Neural crest cell (in vitro differentiated cells): ENCODE data around the gene CEACAM18. TPM values are rescaled to one million over a fixed set of nuclear protein-coding genes. Genes with fewer than 3 reads are reported as not detected.

Experiments
- DNase-seq: peaks from one replicate; pipeline ENCODE4 v3.0.0; 2021; ENCODE audit warnings: low read depth, mixed read lengths, low spot score
- H3K27ac Mint-ChIP-seq: one replicate; pipeline ENCODE4 v1.8.0; 2021; ENCODE audit warnings: mild to moderate bottlenecking, mixed read lengths; ENCODE audit not compliant: unreplicated experiment
- H3K27me3 Mint-ChIP-seq: 2 replicates; pipeline ENCODE4 v1.8.0; 2021; ENCODE audit warnings: low read depth, mild to moderate bottlenecking, mixed read lengths
- H3K36me3 Mint-ChIP-seq: 2 replicates; pipeline ENCODE4 v1.8.0; 2021; ENCODE audit warnings: low read depth, mild to moderate bottlenecking, mixed read lengths
- H3K4me1 Mint-ChIP-seq: 2 replicates; pipeline ENCODE4 v1.8.0; 2021; ENCODE audit warnings: mixed read lengths
- H3K4me3 Mint-ChIP-seq: one replicate; pipeline ENCODE4 v1.8.0; 2021; ENCODE audit warnings: mild to moderate bottlenecking, mixed read lengths
- H3K9me3 Mint-ChIP-seq: 2 replicates; pipeline ENCODE4 v1.8.0; 2021; ENCODE audit warnings: mixed read lengths
- CTCF ChIP-seq: fragments of 200-600 bp; sonication (generic); conservative IDR thresholded peaks from 2 replicates; pipeline ENCODE4 v1.5.0; 2021; ENCODE audit warnings: antibody characterized with exemption, mild to moderate bottlenecking
- total RNA-seq: library from RNA; stranded (reverse); gene quantifications from 2 replicates; pipeline ENCODE4 v1.2.1, GENCODE V29; 2021

Gene CEACAM18
- total RNA-seq, 1 donor from 2014 or later = not detected

GRCh38 chr19:51501594-51502263, 23.4 kb downstream of the CEACAM18 start, which contains the start of gene SIGLEC12:
SIGLEC12 (minus strand) TSS chr19:51501800; CDS start chr19:51501733, 67 bp downstream.
- no peak for DNase-seq
- H3K27me3 Mint-ChIP-seq = peaks cover 53% of the 10 kb centered on the region
- no peaks in the 10 kb centered on the region for H3K4me1 Mint-ChIP-seq
- H3K27ac Mint-ChIP-seq = no peak within 1 kb of the TSS
- TF ChIP-seq CTCF = no peak
- H3K36me3 Mint-ChIP-seq = no peaks in the 10 kb centered on the region
- H3K9me3 Mint-ChIP-seq = no peaks in the 10 kb centered on the region
- H3K4me3 Mint-ChIP-seq = no peak within 1 kb of the TSS

- no peak for DNase-seq
- peaks cover 50% of the 10 kb centered on the region for H3K27me3 Mint-ChIP-seq
- no peak for TF ChIP-seq CTCF
- no peak overlapping the region for H3K27ac Mint-ChIP-seq
- no peaks in the 10 kb centered on the region for H3K36me3 Mint-ChIP-seq
- no peak overlapping the region for H3K4me3 Mint-ChIP-seq
- H3K4me1 Mint-ChIP-seq = no peaks in the 10 kb centered on the region
- no peaks in the 10 kb centered on the region for H3K9me3 Mint-ChIP-seq
These were observed 25.0 kb downstream of the CEACAM18 start for GRCh38 chr19:51503286-51503817.

- no peak overlapping the region for H3K4me3 Mint-ChIP-seq
- H3K4me1 Mint-ChIP-seq = no peaks in the 10 kb centered on the region
- peaks cover 49% of the 10 kb centered on the region for H3K27me3 Mint-ChIP-seq
- no peaks in the 10 kb centered on the region for H3K36me3 Mint-ChIP-seq
- no peaks in the 10 kb centered on the region for H3K9me3 Mint-ChIP-seq
- TF ChIP-seq CTCF = no peak
- DNase-seq = no peak
- no peak overlapping the region for H3K27ac Mint-ChIP-seq
These were observed 25.6 kb downstream of the CEACAM18 start for GRCh38 chr19:51503896-51504295.

GRCh38 chr19:51505904-51506303, 27.6 kb downstream of the CEACAM18 start:
- Mint-ChIP-seq H3K27me3 (peaks cover 58% of the 10 kb centered on the region), H3K4me3 (no peak overlapping the region), H3K27ac (no peak overlapping the region), H3K9me3 (no peaks in the 10 kb centered on the region), H3K4me1 (no peaks in the 10 kb centered on the region), H3K36me3 (no peaks in the 10 kb centered on the region)
- TF ChIP-seq CTCF = no peak
- DNase-seq = no peak

GRCh38 chr19:51507192-51507591, 28.9 kb downstream of the CEACAM18 start:
- H3K4me3 Mint-ChIP-seq = no peak overlapping the region
- TF ChIP-seq CTCF = no peak
- no peaks in the 10 kb centered on the region for H3K36me3 Mint-ChIP-seq
- no peaks in the 10 kb centered on the region for H3K4me1 Mint-ChIP-seq
- no peak overlapping the region for H3K27ac Mint-ChIP-seq
- H3K27me3 Mint-ChIP-seq = peaks cover 68% of the 10 kb centered on the region
- DNase-seq = no peak
- H3K9me3 Mint-ChIP-seq = no peaks in the 10 kb centered on the region
